Measurements from ENCODE around the gene MYO1D. TPM values are rescaled to one million over a fixed set of nuclear protein-coding genes. Genes with fewer than 3 reads are reported as not detected.

MYO1D gene
- total and polyA plus RNA-seq, 2 donors (not counting 1 experiment from before 2014, with no cell fraction given), result 5.4 to 26.7 TPM

DNA sequence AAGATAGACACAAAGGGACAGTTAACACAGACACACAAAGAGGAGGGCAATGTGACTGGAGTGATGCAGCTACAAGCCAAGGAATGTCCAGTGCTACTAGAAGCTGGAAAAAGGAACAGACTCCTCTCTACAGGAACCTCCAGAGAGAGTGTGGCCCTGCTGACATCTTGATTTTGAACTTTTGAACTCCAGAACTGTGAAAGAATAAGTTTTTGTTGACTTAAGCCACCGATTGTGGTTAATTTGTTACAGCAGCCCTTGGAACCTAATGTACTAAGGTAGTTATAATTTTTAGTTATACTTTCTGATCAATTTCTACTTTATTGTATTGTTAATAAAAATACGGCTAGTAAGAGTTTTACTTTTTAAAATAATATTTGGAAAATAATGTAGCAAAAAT, 129.1 kb downstream of the MYO1D start:
- no peaks in the 10 kb centered on the region for H3K36me3 ChIP-seq (replicated peaks in 1 of 2; ENCODE audit: control extremely low read depth in 1 of 2, control insufficient read depth in 1 of 2, extremely low read depth in 1 of 2, insufficient read depth in 2 of 2, low read length in 1 of 2)
- intact Hi-C loops (cut with micrococcal nuclease), result no loop called here
- ATAC-seq (ENCODE audit: low read depth) (no peak), DNase-seq (no peak)
- no peaks in the 10 kb centered on the region for H3K27me3 Mint-ChIP-seq
- H3K9me3 Mint-ChIP-seq (ENCODE audit: insufficient read depth), result no peaks in the 10 kb centered on the region
- H3K4me3 ChIP-seq (ENCODE audit: control extremely low read depth in 1 of 5, extremely low read depth in 1 of 5, insufficient read depth in 1 of 5, low read depth in 2 of 5, low read length in 4 of 5), result no peak overlapping the region
- TF ChIP-seq, protein P1, sequence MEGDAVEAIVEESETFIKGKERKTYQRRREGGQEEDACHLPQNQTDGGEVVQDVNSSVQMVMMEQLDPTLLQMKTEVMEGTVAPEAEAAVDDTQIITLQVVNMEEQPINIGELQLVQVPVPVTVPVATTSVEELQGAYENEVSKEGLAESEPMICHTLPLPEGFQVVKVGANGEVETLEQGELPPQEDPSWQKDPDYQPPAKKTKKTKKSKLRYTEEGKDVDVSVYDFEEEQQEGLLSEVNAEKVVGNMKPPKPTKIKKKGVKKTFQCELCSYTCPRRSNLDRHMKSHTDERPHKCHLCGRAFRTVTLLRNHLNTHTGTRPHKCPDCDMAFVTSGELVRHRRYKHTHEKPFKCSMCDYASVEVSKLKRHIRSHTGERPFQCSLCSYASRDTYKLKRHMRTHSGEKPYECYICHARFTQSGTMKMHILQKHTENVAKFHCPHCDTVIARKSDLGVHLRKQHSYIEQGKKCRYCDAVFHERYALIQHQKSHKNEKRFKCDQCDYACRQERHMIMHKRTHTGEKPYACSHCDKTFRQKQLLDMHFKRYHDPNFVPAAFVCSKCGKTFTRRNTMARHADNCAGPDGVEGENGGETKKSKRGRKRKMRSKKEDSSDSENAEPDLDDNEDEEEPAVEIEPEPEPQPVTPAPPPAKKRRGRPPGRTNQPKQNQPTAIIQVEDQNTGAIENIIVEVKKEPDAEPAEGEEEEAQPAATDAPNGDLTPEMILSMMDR (IDR thresholded peaks at IDR 0.05), result no peak
- no peak for TF ChIP-seq EZH2 (IDR thresholded peaks at IDR 0.05; ENCODE audit: borderline replicate concordance, insufficient read depth, low read depth, low read length, poor library complexity, severe bottlenecking)
- no peak overlapping the region for H3K4me2 ChIP-seq (replicated peaks; ENCODE audit: low read depth, low read length, poor library complexity, severe bottlenecking)
- no peaks in the 10 kb centered on the region for H3K27me3 ChIP-seq (replicated peaks in 1 of 4; ENCODE audit: control extremely low read depth in 1 of 4, control insufficient read depth in 3 of 4, insufficient read depth in 4 of 4, low read length in 3 of 4)
- H3K4me1 ChIP-seq (ENCODE audit: control insufficient read depth in 2 of 2, insufficient read depth in 2 of 2, low read length in 2 of 2), result peaks cover 4% of the 10 kb centered on the region in 2 donors
- no peak overlapping the region for H3K27ac Mint-ChIP-seq
- no peak overlapping the region for H3K27ac ChIP-seq (ENCODE audit: low read length in 2 of 2)
- POLR2A ChIA-PET, result no interaction called here
- H3K4me1 Mint-ChIP-seq, result peaks cover 11% of the 10 kb centered on the region
- peaks cover 0 to 2% (median 0%) of the 10 kb centered on the region in 3 donors for H3K9me3 ChIP-seq (ENCODE audit: control extremely low read depth in 1 of 3, control insufficient read depth in 2 of 3, insufficient read depth in 1 of 3, low read length in 2 of 3)
- no peaks in the 10 kb centered on the region for H4K20me1 ChIP-seq (ENCODE audit: control insufficient read depth, insufficient read depth, low read length, poor library complexity, severe bottlenecking)
- no peak overlapping the region for H3K4me3 Mint-ChIP-seq
- H2AFZ ChIP-seq (ENCODE audit: insufficient read depth, low read depth, low read length, poor library complexity, severe bottlenecking), result no peak overlapping the region
- CTCF ChIA-PET, result no interaction called here
- WGBS (ENCODE audit: insufficient coverage), result no CpG with 5 or more reads among the region's 2 CpGs
- H3K9ac ChIP-seq (ENCODE audit: low read length), result no peak overlapping the region
- no peaks in the 10 kb centered on the region for H3K79me2 ChIP-seq (ENCODE audit: control insufficient read depth, insufficient read depth, low read length)

DNA sequence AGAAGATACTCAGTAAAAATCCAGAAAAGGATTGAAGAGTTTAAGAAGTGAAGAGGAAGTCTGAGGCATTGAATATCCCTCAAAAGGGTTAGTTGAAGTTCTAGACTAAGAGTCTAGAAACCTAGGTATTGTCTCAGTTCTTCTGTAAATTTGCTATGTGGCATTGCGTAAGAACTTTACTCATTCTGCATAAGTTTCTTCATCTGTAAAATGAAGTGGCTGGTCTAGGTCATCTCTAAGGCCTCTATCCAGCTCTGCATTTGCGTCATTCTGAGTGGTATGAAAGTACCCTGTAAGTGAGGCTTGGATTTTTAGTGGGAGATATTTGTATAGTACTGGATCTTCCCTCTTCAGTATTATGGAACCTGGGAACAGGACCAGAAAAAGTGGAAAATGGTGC, 130.2 kb downstream of the MYO1D start:
- TF ChIP-seq, protein P1 (IDR thresholded peaks at IDR 0.05), result no peak
- no peak for TF ChIP-seq EZH2 (IDR thresholded peaks at IDR 0.05; ENCODE audit: borderline replicate concordance, insufficient read depth, low read depth, low read length, poor library complexity, severe bottlenecking)
- Histone ChIP-seq H4K20me1 (ENCODE audit: control insufficient read depth, insufficient read depth, low read length, poor library complexity, severe bottlenecking) (no peaks in the 10 kb centered on the region), H3K36me3 (replicated peaks in 1 of 2; ENCODE audit: control extremely low read depth in 1 of 2, control insufficient read depth in 1 of 2, extremely low read depth in 1 of 2, insufficient read depth in 2 of 2, low read length in 1 of 2) (no peaks in the 10 kb centered on the region), H3K4me2 (replicated peaks; ENCODE audit: low read depth, low read length, poor library complexity, severe bottlenecking) (no peak overlapping the region), H3K27ac (ENCODE audit: low read length in 2 of 2) (no peak overlapping the region), H3K9me3 (ENCODE audit: control extremely low read depth in 1 of 3, control insufficient read depth in 2 of 3, insufficient read depth in 1 of 3, low read length in 2 of 3) (no peaks in the 10 kb centered on the region), H3K4me3 (ENCODE audit: control extremely low read depth in 1 of 5, extremely low read depth in 1 of 5, insufficient read depth in 1 of 5, low read depth in 2 of 5, low read length in 4 of 5) (no peak overlapping the region), H2AFZ (ENCODE audit: insufficient read depth, low read depth, low read length, poor library complexity, severe bottlenecking) (no peak overlapping the region), H3K9ac (ENCODE audit: low read length) (no peak overlapping the region), H3K79me2 (ENCODE audit: control insufficient read depth, insufficient read depth, low read length) (no peaks in the 10 kb centered on the region), H3K27me3 (replicated peaks in 1 of 4; ENCODE audit: control extremely low read depth in 1 of 4, control insufficient read depth in 3 of 4, insufficient read depth in 4 of 4, low read length in 3 of 4) (no peaks in the 10 kb centered on the region), H3K4me1 (ENCODE audit: control insufficient read depth in 2 of 2, insufficient read depth in 2 of 2, low read length in 2 of 2) (peaks cover 6 to 7% of the 10 kb centered on the region in 2 donors)
- no peak overlapping the region for H3K27ac Mint-ChIP-seq
- WGBS (ENCODE audit: insufficient coverage), result 100% methylated on average over 1 of the region's 2 CpGs
- DNase-seq (no peak), ATAC-seq (ENCODE audit: low read depth) (no peak)
- no peak overlapping the region for H3K4me3 Mint-ChIP-seq
- peaks cover 14% of the 10 kb centered on the region for H3K4me1 Mint-ChIP-seq
- no peaks in the 10 kb centered on the region for H3K9me3 Mint-ChIP-seq (ENCODE audit: insufficient read depth)
- H3K27me3 Mint-ChIP-seq, result no peaks in the 10 kb centered on the region
- intact Hi-C loops (cut with micrococcal nuclease), result no loop called here
- ChIA-PET POLR2A (no interaction called here), CTCF (interaction anchor here (0.8 to 1.7 kb wide), 2 partner anchors 10 to 36 kb away, joined by 3 to 4 read pairs; no protein-coding TSS in a partner anchor)
